HG03571 (cell line): Measurements from ENCODE around the gene SLITRK2.

ENCODE experiments used
- ATAC-seq: cut with Tn5 transposase; IDR thresholded peaks from one replicate; pipeline ENCODE4 v1.9.1; 2021; ENCODE audit not compliant: unreplicated experiment

SLITRK2 gene

GRCh38 chrX:145817331-145818185, at the start of gene SLITRK2:
SLITRK2 (plus strand) TSS chrX:145817829; CDS start chrX:145822426, 4,597 bp downstream.
- ATAC-seq, result no peak

GRCh38 chrX:145773006-145773405, 44.6 kb upstream of the SLITRK2 start:
- ATAC-seq, result no peak

- ATAC-seq, result no peak
Measured at GRCh38 chrX:145792281-145792680, 25.3 kb upstream of the SLITRK2 start.

- ATAC-seq, result no peak
Measured at GRCh38 chrX:145803508-145803907, 14.1 kb upstream of the SLITRK2 start.

GRCh38 chrX:145813081-145813480, 4.5 kb upstream of the SLITRK2 start:
- no peak for ATAC-seq

- no peak for ATAC-seq
Measured at GRCh38 chrX:145816601-145817315, 871 bp upstream of the SLITRK2 start.

GRCh38 chrX:145818186-145819113, 821 bp downstream of the SLITRK2 start:
- no peak for ATAC-seq

- ATAC-seq, result no peak
Measured at GRCh38 chrX:145820825-145821224, 3.2 kb downstream of the SLITRK2 start.

GRCh38 chrX:145821291-145821897, 3.8 kb downstream of the SLITRK2 start:
- ATAC-seq, result no peak

GRCh38 chrX:145821898-145822571, 4.4 kb downstream of the SLITRK2 start:
- no peak for ATAC-seq

GRCh38 chrX:145823132-145823531, 5.5 kb downstream of the SLITRK2 start:
- no peak for ATAC-seq

GRCh38 chrX:145825896-145826295, 8.3 kb downstream of the SLITRK2 start:
- no peak for ATAC-seq

- no peak for ATAC-seq
Measured at GRCh38 chrX:145826466-145826865, 8.8 kb downstream of the SLITRK2 start.

GRCh38 chrX:145832796-145833195, 15.2 kb downstream of the SLITRK2 start:
- ATAC-seq, result no peak

GRCh38 chrX:145840531-145840930, 22.9 kb downstream of the SLITRK2 start:
- ATAC-seq, result no peak

GRCh38 chrX:145843146-145843904, 25.7 kb downstream of the SLITRK2 start:
- no peak for ATAC-seq

GRCh38 chrX:145844886-145845285, 27.3 kb downstream of the SLITRK2 start:
- ATAC-seq, result no peak

GRCh38 chrX:145848448-145848847, 30.8 kb downstream of the SLITRK2 start:
- ATAC-seq, result no peak

GRCh38 chrX:145848857-145849256, 31.2 kb downstream of the SLITRK2 start:
- no peak for ATAC-seq
